Stimulated activated CD4-positive, alpha-beta T cell treated with anti-CD3 and anti-CD28 coated beads, TNF-alpha, amount 100 ng/mL, for 4 hours (primary cell): Measurements from ENCODE around the gene MAP2K6.

Experiments
- DNase-seq, 3 experiments: peaks; one replicate each; pipeline ENCODE4 v3.0.0-alpha.2; 2020; ENCODE audit warnings: low read depth in 3 of 3

MAP2K6 gene

DNA sequence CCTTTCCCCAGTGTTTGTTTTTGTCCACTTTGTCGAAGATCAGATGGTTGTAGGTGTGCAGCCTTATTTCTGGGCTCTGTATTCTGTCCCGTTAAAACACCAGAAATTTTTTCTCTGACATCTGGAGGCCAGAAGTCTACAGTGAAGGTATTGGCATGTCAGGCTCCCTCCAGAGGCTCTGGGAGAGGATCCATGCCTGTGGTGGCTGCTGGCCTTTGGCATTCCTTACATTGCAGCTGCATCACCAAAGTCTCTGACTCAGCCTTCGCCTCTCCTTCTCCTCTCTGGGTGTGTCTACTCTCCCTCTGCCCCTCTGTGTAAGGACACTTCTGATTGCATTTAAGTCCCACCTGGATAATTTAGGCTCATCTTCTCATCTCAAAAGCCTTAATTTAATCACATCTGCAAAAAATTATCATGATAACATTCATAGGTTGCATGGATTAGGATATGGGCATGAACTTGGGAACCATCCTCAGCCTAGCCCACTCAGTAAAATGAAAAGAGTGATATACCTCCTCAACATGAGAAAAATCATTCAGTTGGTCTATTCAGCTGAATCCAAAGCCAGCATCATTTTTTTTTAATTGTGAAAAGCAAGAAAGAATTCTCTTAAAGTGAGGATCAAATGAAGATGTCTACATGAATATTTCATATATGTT is 78.0 kb downstream of the MAP2K6 start:
- no peak for DNase-seq

GRCh38 chr17:69495787-69496186 is 81.3 kb downstream of the MAP2K6 start:
- no peak for DNase-seq

GRCh38 chr17:69497161-69497560 is 82.7 kb downstream of the MAP2K6 start:
- no peak for DNase-seq

DNA sequence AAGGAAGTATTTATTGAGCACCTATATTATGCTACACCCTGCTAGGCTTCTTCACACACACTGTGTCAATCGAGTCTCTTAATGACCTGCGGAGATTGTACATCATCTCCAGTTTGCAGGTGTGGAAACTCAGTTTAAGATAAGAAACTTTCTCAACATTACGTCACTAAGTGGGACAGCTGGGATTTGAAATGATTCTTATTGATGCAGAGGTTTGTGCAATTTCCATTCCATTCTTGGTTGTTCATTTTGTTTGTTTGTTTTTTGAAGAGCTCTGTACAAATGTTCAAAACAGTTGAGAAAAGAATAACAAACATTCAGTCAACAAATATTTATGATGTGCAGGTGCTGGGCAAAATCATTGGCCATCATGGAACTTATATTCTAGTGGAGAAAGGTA is 84.8 kb downstream of the MAP2K6 start:
- DNase-seq, result no peak

GRCh38 chr17:69500911-69501429 is 86.5 kb downstream of the MAP2K6 start:
- no peak for DNase-seq

DNA sequence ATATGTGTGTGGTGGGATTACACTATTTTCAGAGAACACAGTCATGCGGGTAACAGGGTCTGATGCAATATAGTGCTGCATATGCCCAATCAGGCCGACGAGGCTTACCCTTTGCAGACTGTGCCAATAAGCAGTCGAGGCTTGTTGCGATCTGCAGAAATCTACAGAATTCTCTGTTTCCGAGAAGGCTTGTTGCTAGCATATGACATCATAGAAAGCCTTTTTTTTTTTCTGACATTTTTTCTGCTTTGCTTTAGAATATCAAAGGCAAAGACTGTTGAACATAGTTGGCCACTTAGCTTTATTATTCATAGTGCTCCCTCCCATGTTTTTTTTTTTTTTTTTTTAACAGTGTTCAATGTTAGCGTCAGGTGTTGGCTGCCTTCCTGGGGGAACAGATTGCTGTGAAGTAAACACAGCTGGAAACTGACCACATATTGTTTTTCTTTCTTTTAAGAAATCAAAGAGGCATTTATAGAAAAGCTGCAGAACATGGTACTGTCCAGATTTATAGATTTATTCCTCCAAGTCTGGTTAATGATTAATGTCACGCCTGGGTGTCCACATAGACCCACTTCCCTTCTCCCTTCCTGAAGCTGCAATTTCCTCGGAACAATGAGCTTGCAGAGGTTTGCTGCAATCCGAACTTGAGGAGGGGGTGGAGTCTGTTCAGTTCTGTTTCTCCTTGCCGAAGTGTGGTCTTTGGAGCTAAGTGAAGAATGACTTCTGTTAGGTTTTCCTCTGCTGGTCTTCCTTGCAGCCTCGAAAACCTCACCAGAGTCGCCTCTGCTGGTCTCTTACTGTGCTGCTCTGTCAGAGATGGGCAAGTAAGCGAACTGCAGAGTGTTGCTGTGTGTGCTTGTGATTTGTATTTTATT is 87.3 kb downstream of the MAP2K6 start:
- no peak for DNase-seq

GRCh38 chr17:69503711-69504110 is 89.2 kb downstream of the MAP2K6 start:
- DNase-seq, result no peak

DNA sequence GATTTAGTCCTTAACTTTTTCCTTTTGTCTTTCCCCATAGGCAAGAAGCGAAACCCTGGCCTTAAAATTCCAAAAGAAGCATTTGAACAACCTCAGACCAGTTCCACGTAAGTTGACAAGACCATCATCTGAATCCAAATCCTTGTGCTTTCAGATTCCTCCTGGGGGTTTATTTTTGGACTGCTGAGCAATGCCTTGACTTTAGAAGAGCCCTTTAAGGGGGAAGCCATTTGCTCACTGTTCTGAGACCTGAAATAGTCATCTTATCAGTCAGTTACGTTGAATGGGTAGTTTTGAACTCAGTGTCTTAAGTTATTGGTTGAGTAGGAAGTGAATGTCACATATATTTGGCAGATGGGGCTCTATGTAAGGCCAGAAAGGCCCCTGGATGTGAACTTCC is 91.2 kb downstream of the MAP2K6 start:
- no peak for DNase-seq

GRCh38 chr17:69506489-69506888 is 92.0 kb downstream of the MAP2K6 start:
- no peak for DNase-seq

- no peak for DNase-seq
These were observed 94.3 kb downstream of the MAP2K6 start for GRCh38 chr17:69508814-69509213.

DNA sequence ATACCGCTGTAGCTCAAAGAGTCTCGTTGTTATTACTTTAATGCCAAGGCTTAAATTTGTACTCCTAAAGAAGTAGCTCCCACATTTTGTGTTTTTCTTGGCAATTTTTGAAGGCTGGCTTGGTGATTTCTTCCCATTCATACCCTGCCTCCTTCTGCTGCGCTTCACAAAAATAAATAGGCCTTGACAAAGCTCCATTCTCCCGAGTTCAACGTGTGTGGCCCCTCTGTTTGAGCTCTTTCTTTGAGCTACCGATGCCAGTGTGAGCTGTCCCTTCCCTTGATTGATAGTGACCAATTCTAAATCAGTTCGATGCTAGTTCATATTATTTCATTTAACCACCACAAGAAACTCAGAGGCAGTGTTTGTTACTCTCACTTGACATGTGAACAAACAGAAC is 96.8 kb downstream of the MAP2K6 start:
- DNase-seq, result no peak

- no peak for DNase-seq
These were observed 98.4 kb downstream of the MAP2K6 start for GRCh38 chr17:69512946-69513345.

- no peak for DNase-seq
These were observed 101.7 kb downstream of the MAP2K6 start for GRCh38 chr17:69516225-69516624.

- DNase-seq, result no peak
These were observed 102.4 kb downstream of the MAP2K6 start for GRCh38 chr17:69516911-69517310.

- no peak for DNase-seq
These were observed 104.5 kb downstream of the MAP2K6 start for GRCh38 chr17:69518951-69519350.

DNA sequence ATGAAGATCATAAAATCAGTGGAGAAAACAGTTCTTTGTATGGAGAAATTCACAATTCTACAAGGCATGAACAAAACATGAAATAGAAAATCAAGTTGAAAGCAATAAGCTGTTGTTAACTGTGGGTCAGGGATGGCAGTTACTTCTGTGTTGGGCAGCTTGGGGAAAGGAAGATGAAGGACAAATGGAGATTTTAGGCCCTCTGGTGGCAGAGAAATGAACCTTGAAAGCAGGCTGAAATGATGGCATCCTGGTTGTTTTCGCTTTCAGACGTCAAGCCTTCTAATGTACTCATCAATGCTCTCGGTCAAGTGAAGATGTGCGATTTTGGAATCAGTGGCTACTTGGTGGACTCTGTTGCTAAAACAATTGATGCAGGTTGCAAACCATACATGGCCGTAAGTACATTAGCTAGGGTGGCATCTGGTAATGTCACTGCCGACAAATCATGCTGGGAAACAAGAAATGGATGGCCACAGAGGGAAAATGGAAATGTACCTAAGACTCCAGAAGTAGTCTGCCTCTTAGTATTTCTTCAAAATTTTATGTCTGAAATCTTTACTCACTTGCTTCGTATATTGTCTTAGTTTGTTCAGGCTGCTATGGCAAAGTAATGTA is 108.9 kb downstream of the MAP2K6 start:
- no peak for DNase-seq

- no peak for DNase-seq
These were observed 110.4 kb downstream of the MAP2K6 start for GRCh38 chr17:69524854-69525253.

DNA sequence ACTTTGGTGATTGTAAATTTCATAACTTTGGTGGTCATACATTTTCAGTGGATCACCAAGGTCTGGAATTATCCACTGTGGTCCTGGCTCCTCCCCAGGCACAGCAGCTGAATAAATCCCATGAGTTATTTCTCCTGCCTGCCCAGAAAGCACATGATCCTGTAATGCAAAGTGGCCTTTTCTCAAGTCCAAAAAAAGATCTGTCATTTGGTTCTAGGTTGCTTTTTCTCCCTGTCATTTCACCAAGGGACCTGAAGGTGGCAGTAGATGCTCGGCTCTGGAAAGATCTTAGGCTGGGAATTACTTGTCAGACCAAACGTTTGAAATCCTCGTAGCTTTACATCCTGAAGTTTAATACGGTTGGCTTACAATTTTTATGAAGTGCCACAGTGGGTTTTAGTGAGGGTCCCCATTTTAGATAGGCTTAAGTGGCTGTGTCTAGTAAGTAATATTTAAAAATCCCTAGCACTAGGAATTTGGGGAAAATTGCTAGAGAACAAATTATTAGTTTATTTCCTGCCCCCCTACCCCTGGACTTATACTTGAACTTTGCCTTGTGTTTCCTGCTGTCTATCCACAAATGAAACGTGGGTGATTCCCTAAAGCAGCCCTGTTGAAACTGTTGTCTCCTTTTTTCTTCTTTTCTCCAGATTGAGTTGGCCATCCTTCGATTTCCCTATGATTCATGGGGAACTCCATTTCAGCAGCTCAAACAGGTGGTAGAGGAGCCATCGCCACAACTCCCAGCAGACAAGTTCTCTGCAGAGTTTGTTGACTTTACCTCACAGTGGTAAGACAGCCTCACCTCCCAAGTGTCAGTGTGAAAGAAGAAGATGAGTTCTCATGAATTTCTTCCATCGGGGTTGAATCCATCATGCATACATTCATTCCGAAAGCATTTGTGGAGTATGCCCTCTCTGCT is 111.7 kb downstream of the MAP2K6 start:
- DNase-seq, result no peak

GRCh38 chr17:69528035-69528434 is 113.5 kb downstream of the MAP2K6 start:
- DNase-seq, result no peak

DNA sequence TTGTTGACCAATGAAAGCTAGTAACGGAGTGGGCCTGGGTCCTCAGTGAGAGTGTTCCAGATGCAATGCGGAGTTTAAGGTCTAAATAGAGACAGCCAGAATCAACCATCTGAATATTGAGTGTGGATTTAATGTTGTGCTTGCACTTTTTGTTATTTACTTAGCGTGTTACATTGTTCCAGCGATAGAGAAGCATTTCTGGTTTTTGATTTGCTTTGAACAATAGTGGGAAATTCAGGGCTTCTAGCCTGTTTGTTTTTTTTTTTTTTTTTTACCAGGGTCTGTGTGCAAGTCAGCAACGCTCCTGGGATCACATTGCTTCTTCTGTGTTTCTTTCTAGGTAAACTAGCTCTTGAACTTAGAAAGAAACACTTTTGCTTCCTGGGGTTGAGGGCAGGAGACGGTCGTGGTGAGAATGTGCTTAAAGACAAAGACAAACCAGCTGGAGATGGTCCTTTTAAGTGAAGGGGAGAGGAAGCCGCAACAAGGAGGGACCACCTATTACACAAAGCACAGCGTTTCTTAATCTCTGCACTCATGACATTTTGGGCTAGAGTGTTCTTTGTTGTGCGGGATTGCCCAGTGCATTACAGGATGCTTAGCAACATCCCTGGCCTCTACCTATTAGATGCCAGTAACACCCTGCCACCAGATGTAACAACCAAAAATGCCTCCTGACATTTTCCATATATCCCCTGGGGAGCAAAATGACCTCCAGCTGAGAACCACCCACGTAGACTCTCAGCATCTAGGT is 119.2 kb downstream of the MAP2K6 start:
- no peak for DNase-seq

DNA sequence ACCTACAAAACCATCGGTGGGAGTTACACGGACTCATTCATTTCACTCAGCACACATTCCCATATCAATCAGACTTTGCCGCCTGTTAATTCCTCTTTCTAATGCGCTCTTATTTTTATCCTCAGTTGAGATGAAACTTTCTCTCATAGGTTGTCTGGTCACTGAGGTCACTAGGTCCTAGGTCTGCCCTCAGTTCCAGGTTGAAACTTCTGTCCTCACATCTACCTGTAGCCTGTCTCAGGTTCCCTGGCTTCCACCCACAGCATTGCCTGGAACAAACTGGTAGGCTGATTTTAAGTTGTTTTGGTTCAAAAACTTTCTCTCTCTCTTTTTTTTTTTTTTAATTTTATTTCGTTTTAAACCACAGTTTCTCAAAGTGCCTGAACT is 119.7 kb downstream of the MAP2K6 start:
- no peak for DNase-seq
